ENCODE results near the gene GRIA1.
"Not testable (repeated sequence)": the region's sequence is repeated elsewhere in the genome, so short reads cannot be mapped to it uniquely, and the experiment has no call there.

The GRIA1 gene

DNA sequence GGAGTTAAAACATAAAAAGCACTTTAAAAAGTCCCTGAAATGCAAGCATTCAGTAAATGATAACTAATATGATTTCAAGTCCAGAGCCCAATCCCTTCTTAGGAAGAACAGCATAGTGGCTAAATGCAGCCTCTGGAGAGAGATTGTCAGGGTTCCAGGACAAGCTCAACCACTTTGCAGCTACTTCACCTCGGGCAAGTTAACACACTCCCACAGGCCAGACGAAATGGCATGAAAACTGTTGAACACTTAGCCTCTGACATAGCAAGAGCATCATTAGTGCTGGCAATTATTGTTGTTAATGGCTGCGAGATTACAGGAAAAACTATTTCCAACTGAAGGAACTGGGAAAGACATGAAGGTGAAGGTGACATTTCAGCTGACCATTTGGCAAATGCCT lies 205.8 kb downstream of the GRIA1 start:
- Mint-ChIP-seq H3K27me3 (peaks cover 3% of the 10 kb centered on the region), H3K4me3 (no peak overlapping the region), H3K9me3 (peaks cover 2% of the 10 kb centered on the region), H3K36me3 (no peaks in the 10 kb centered on the region), H3K27ac (no peak overlapping the region), H3K4me1 (no peaks in the 10 kb centered on the region)
- ATAC-seq (ENCODE audit: low read depth) (no peak), DNase-seq (ENCODE audit: low spot score in 2 of 2) (no peak)

GRCh38 chr5:153699035-153699434 lies 208.6 kb downstream of the GRIA1 start:
- Mint-ChIP-seq H3K4me3 (no peak overlapping the region), H3K27me3 (peaks cover 5% of the 10 kb centered on the region), H3K27ac (no peak overlapping the region), H3K36me3 (no peaks in the 10 kb centered on the region), H3K4me1 (no peaks in the 10 kb centered on the region), H3K9me3 (peaks cover 2% of the 10 kb centered on the region)
- ATAC-seq (ENCODE audit: low read depth) (no peak), DNase-seq (ENCODE audit: low spot score in 2 of 2) (no peak)

DNA sequence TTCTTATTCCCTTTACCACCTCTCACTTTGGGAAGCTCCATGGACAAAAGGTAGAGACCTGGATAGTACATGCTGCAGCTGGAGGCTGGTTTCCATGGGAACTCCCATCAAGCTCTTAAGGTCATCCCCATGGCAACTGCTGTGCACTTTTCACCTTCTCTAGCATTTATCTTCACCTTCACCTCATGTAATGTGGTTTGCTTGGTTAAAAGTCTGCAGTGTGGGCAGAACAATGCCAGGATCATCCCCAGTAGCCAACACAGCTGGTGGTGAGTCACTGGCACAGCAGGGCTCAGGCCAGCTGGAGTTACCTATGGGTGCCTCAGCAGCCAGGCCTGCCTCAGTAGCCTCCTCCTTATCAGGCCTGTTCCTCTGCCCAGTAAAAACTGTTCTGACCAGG lies 210.5 kb downstream of the GRIA1 start:
- Mint-ChIP-seq H3K36me3 (no peaks in the 10 kb centered on the region), H3K4me1 (no peaks in the 10 kb centered on the region), H3K9me3 (peaks cover 2% of the 10 kb centered on the region), H3K27me3 (peaks cover 5% of the 10 kb centered on the region), H3K27ac (no peak overlapping the region), H3K4me3 (no peak overlapping the region)
- ATAC-seq (ENCODE audit: low read depth): no peak
- DNase-seq (ENCODE audit: low spot score in 2 of 2): no peak

- ATAC-seq (ENCODE audit: low read depth): no peak
- peaks cover 2% of the 10 kb centered on the region for H3K9me3 Mint-ChIP-seq
Measured at GRCh38 chr5:153702265-153702664, 211.8 kb downstream of the GRIA1 start.

GRCh38 chr5:153704110-153704509 lies 213.6 kb downstream of the GRIA1 start:
- DNase-seq (ENCODE audit: low spot score in 2 of 2) (no peak), ATAC-seq (ENCODE audit: low read depth) (no peak)
- Mint-ChIP-seq H3K36me3 (no peaks in the 10 kb centered on the region), H3K27me3 (peaks cover 5% of the 10 kb centered on the region), H3K4me1 (no peaks in the 10 kb centered on the region), H3K27ac (no peak overlapping the region), H3K9me3 (peaks cover 2% of the 10 kb centered on the region), H3K4me3 (no peak overlapping the region)

More at GRCh38 chr5:153702265-153702664, 211.8 kb downstream of the GRIA1 start:
- no peak for DNase-seq (ENCODE audit: low spot score in 2 of 2)
- no peaks in the 10 kb centered on the region for H3K36me3 Mint-ChIP-seq
- H3K4me1 Mint-ChIP-seq: no peaks in the 10 kb centered on the region
- H3K27me3 Mint-ChIP-seq: peaks cover 5% of the 10 kb centered on the region
- H3K4me3 Mint-ChIP-seq: no peak overlapping the region
- H3K27ac Mint-ChIP-seq: no peak overlapping the region

DNA sequence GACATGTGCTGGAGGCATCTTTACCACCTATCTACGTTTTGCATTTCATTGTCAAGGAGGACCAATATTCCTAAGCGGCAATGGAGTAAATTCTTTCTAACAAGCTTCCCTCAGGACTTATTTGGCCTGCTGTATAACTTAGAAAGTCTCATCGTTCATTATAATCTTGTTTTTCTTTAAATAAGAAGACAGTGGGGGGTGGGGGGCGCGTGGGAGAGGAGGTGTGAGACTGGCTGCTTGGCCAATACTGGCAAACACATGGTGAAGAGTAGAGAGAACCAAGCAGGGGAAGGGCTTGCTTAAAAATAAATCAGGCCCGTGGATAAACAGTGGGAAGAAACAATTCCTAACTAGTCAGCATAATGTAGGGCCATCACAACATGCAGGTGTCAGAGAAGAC lies 217.2 kb downstream of the GRIA1 start:
- DNase-seq (ENCODE audit: low spot score in 2 of 2): no peak
- no peak for ATAC-seq (ENCODE audit: low read depth)
- Mint-ChIP-seq H3K4me1 (no peaks in the 10 kb centered on the region), H3K4me3 (no peak overlapping the region), H3K27ac (no peak overlapping the region), H3K27me3 (no peaks in the 10 kb centered on the region), H3K36me3 (no peaks in the 10 kb centered on the region), H3K9me3 (no peaks in the 10 kb centered on the region)

DNA sequence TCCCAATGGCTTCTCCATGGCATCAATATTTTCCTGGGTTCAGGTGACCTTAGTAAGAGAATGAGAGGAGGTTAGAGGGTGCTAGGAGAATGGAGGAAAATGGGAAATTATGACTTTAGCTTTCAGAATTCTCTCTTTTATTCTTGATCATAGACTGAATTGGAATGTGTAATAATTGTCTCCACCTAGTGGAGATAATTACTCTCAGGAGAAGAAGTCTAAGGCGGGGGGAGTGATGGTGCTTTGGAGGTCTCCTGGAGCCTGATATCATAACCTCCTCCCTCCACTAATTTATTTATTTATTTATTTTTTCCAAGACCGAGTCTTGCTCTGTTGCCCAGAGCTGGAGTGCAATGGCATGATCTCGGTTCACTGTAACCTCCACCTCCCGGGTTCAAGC lies 221.3 kb downstream of the GRIA1 start:
- H3K27me3 Mint-ChIP-seq: no peaks in the 10 kb centered on the region
- no peak overlapping the region for H3K4me3 Mint-ChIP-seq
- H3K9me3 Mint-ChIP-seq: no peaks in the 10 kb centered on the region
- ATAC-seq (ENCODE audit: low read depth): no peak
- no peaks in the 10 kb centered on the region for H3K36me3 Mint-ChIP-seq
- no peak for DNase-seq (ENCODE audit: low spot score in 2 of 2)
- H3K4me1 Mint-ChIP-seq: no peaks in the 10 kb centered on the region
- no peak overlapping the region for H3K27ac Mint-ChIP-seq

DNA sequence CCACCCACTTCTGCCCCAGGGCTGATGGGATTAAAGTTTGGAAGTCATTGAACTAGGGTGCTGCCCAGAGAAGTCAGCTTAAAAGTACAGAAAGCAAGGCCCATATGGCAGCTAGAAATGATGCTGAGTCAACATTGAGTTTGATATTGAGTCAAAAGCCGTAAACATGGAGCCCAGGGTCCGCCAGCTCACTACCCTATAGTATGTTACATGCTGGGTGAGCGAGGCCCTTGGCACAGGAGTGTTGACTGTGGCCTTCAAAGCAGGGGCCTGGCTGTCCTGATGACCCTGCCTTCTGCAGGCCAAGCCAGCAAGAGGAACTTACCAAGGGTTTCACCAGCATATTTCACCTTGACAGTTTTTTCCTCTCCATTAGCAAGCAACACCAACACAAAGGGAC lies 222.5 kb downstream of the GRIA1 start:
- no peak overlapping the region for H3K27ac Mint-ChIP-seq
- no peak overlapping the region for H3K4me3 Mint-ChIP-seq
- DNase-seq (ENCODE audit: low spot score in 2 of 2) (no peak), ATAC-seq (ENCODE audit: low read depth) (no peak)
- no peaks in the 10 kb centered on the region for H3K4me1 Mint-ChIP-seq
- H3K36me3 Mint-ChIP-seq: no peaks in the 10 kb centered on the region
- no peaks in the 10 kb centered on the region for H3K9me3 Mint-ChIP-seq
- no peaks in the 10 kb centered on the region for H3K27me3 Mint-ChIP-seq

GRCh38 chr5:153713943-153714342 lies 223.5 kb downstream of the GRIA1 start:
- DNase-seq (ENCODE audit: low spot score in 2 of 2) (no peak), ATAC-seq (ENCODE audit: low read depth) (no peak)
- no peak overlapping the region for H3K4me3 Mint-ChIP-seq
- no peak overlapping the region for H3K27ac Mint-ChIP-seq
- H3K9me3 Mint-ChIP-seq: no peaks in the 10 kb centered on the region
- H3K36me3 Mint-ChIP-seq: no peaks in the 10 kb centered on the region
- no peaks in the 10 kb centered on the region for H3K27me3 Mint-ChIP-seq
- H3K4me1 Mint-ChIP-seq: no peaks in the 10 kb centered on the region

DNA sequence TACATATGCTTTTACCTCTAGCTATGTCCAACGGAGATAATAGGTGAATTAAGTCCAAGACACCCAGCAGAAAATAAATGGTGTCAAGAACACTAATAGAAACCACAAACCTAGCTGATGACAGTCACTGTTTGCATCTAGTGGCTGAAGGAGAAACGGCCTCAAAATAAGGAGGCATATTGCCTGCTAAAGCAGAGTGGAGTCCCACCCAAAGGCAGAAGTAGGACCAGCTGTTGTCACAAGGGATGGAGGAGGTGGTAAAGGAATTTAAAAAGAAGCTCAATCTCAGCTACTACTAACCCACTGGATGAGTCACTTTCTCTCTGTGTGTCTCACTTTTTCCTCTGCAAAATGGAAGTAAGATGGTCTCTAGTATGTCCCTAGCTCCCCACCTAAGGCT lies 224.3 kb downstream of the GRIA1 start:
- Mint-ChIP-seq H3K27me3 (no peaks in the 10 kb centered on the region), H3K36me3 (no peaks in the 10 kb centered on the region), H3K4me3 (no peak overlapping the region), H3K4me1 (no peaks in the 10 kb centered on the region), H3K9me3 (no peaks in the 10 kb centered on the region), H3K27ac (no peak overlapping the region)
- DNase-seq (ENCODE audit: low spot score in 2 of 2): no peak
- no peak for ATAC-seq (ENCODE audit: low read depth)

DNA sequence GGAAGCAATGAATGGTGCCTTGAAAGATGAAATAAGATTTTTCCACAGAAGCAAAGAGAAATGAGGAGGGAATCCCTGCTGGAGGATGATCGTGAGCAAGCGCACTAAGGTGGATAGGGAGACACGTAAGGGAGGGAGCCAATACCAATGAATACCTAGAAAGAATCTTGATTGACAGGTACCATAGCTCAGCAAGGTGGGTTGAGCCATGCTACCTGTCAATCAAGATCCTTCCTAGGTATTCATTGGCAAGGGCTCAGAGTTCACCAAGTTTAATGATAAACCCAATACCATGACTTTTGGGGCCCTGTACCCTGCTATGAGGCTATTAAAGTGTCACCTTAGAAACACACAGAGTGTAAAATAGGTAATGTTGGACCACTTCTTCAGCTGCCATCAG lies 226.8 kb downstream of the GRIA1 start:
- DNase-seq (ENCODE audit: low spot score in 2 of 2) (no peak), ATAC-seq (ENCODE audit: low read depth) (no peak)
- Mint-ChIP-seq H3K4me3 (no peak overlapping the region), H3K36me3 (no peaks in the 10 kb centered on the region), H3K9me3 (peaks cover 1% of the 10 kb centered on the region), H3K4me1 (no peaks in the 10 kb centered on the region), H3K27ac (no peak overlapping the region), H3K27me3 (no peaks in the 10 kb centered on the region)

- H3K27me3 Mint-ChIP-seq: peaks cover 2% of the 10 kb centered on the region
- ATAC-seq (ENCODE audit: low read depth): no peak
- peaks cover 3% of the 10 kb centered on the region for H3K9me3 Mint-ChIP-seq
- no peaks in the 10 kb centered on the region for H3K36me3 Mint-ChIP-seq
- no peak for DNase-seq (ENCODE audit: low spot score in 2 of 2)
- H3K4me3 Mint-ChIP-seq: no peak overlapping the region
- no peak overlapping the region for H3K27ac Mint-ChIP-seq
- H3K4me1 Mint-ChIP-seq: no peaks in the 10 kb centered on the region
Measured at GRCh38 chr5:153718713-153719112, 228.2 kb downstream of the GRIA1 start.

GRCh38 chr5:153719324-153719723 lies 228.9 kb downstream of the GRIA1 start:
- no peak overlapping the region for H3K27ac Mint-ChIP-seq

DNA sequence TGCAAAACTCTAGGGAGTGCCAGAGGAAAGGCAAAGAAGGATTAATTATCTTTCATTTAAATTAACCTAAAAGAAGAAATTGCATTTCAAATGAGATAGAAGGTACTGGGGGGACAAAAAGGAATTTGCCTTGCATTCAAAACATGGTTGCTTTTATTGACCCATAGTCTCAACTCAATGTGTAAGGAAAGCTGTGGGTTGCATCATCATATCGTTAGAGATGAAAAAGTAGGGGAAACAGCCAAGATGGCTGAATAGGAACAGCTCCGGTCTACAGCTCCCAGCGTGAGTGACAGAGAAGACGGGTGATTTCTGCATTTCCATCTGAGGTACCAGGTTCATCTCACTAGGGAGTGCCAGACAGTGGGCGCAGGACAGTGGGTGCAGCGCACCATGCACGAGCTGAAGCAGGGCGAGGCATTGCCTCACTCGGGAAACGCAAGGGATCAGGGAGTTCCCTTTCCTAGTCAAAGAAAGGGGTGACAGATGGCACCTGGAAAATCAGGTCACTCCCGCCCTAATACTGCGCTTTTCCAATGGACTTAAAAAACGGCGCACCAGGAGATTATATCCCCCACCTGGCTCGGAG lies 232.6 kb downstream of the GRIA1 start:
- not testable (repeated sequence) for H3K4me3 Mint-ChIP-seq; H3K27ac Mint-ChIP-seq; H3K36me3 Mint-ChIP-seq; H3K27me3 Mint-ChIP-seq; DNase-seq (ENCODE audit: low spot score in 2 of 2); ATAC-seq (ENCODE audit: low read depth); H3K4me1 Mint-ChIP-seq; H3K9me3 Mint-ChIP-seq

More at GRCh38 chr5:153719324-153719723, 228.9 kb downstream of the GRIA1 start:
- H3K27me3 Mint-ChIP-seq: peaks cover 2% of the 10 kb centered on the region
- H3K4me3 Mint-ChIP-seq: no peak overlapping the region
- H3K9me3 Mint-ChIP-seq: peaks cover 3% of the 10 kb centered on the region
- H3K4me1 Mint-ChIP-seq: no peaks in the 10 kb centered on the region
- DNase-seq (ENCODE audit: low spot score in 2 of 2): no peak
- no peaks in the 10 kb centered on the region for H3K36me3 Mint-ChIP-seq
- ATAC-seq (ENCODE audit: low read depth): no peak

GRCh38 chr5:153742060-153742459 lies 251.6 kb downstream of the GRIA1 start:
- no peak overlapping the region for H3K27ac Mint-ChIP-seq

More at GRCh38 chr5:153742060-153742459, 251.6 kb downstream of the GRIA1 start:
- Mint-ChIP-seq H3K36me3 (no peaks in the 10 kb centered on the region), H3K27me3 (peaks cover 5% of the 10 kb centered on the region), H3K4me3 (no peak overlapping the region), H3K9me3 (peaks cover 2% of the 10 kb centered on the region), H3K4me1 (no peaks in the 10 kb centered on the region)
- DNase-seq (ENCODE audit: low spot score in 2 of 2): no peak
- no peak for ATAC-seq (ENCODE audit: low read depth)
